Mammary epithelial cell (primary cell): ENCODE measurements around the gene CD68.

ENCODE experiments used
- CTCF ChIP-seq, 2 donors: IDR thresholded peaks in 1 of 2; conservative IDR thresholded peaks in 1 of 2; 2 replicates each; pipeline ENCODE4 v1.5.1; 2011 to 2012; ENCODE audit warnings: inconsistent platforms in 2 of 2, low read length in 2 of 2, mild to moderate bottlenecking in 2 of 2, control low read depth in 1 of 2, low read depth in 1 of 2; ENCODE audit not compliant: insufficient read depth in 1 of 2; ENCODE audit errors: extremely low read depth in 1 of 2
- EZH2 ChIP-seq: IDR thresholded peaks from 2 replicates; pipeline ENCODE4 v1.6.1; 2012; ENCODE audit warnings: low read length, inconsistent platforms, borderline replicate concordance

DNA sequence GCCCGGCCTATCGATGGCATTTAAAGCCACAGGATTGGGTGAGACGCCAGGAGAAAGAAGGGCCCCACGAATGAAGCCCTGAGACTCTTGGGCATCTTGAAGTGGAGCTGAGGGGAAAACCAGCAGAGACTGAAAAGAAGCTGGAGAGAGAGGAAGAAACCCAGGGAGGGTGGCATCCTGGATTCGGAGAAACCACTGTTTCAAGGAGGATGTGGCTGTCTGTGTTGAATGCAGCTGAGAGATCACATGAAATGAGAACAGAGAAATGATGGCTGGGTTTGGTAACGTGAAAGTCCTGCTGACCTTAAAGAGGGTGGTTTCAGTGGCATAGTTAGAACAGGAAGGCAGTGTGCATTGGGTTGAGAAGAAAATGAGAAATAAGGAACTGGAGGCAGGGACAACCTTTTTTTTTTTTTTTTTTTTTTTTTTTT, 26.8 kb upstream of the CD68 start:
- no peak for TF ChIP-seq EZH2
- TF ChIP-seq CTCF (conservative IDR thresholded peaks at IDR 0.05 in 1 of 2, IDR thresholded peaks at IDR 0.05 in 1 of 2; ENCODE audit: extremely low read depth in 1 of 2, insufficient read depth in 1 of 2, low read depth in 1 of 2, low read length in 2 of 2) = no peak
